Inflammatory macrophage treated with lipopolysaccharide for 4 hours (primary cell): Measurements from ENCODE around the gene CWH43.
"Not testable (repeated sequence)": the region's sequence is repeated elsewhere in the genome, so short reads cannot be mapped to it uniquely, and the experiment has no call there.

Source experiments
- DNase-seq: peaks from one replicate; pipeline ENCODE4 v3.0.0-alpha.2; 2020

CWH43 gene

DNA sequence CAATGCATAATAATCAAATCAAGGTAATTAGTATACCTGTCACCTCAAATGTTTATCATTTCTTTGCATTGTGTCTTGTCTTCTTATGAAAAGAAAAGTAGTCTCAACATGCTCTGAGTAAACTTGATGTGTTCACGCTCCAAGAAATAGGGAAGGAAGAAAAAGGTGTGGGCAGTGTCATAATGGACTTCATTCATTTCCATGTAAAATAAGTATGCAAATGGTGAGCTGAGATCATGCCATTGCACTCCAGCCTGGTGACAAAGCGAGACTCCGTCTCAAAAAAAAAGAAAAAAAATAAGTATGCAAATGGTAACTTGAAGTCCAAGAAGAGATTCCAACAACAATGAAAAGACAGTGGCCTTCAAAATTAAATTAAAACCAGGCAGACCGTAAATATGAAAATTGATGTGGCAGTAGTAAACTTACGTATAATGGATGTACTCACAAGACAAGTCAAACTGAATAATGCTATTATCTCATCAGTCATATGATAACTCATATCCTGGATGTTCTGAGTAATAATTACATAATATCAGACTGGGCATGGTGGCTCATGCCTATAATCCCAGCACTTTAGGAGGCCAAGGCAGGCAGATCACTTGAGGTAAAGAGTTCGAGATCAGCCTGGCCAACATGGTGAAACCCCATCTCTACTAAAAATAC, 6.0 kb upstream of the CWH43 start:
- DNase-seq: peak; percentile 30

DNA sequence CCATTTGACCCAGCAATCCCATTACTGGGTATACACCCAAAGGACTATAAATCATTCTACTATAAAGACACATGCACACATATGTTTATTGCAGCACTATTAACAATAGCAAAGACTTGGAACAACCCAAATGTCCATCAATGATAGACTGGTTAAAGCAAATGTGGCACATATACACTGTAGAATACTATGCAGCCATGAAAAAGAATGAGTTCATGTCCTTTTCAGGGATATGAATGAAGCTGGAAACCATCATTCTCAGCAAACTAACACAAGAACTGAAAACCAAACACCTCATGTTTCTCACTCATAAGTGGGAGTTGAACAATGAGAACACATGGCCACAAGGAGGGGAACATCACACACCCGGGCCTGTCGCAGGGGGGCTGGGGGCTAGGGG, 2.1 kb upstream of the CWH43 start:
- DNase-seq: not testable (repeated sequence)

DNA sequence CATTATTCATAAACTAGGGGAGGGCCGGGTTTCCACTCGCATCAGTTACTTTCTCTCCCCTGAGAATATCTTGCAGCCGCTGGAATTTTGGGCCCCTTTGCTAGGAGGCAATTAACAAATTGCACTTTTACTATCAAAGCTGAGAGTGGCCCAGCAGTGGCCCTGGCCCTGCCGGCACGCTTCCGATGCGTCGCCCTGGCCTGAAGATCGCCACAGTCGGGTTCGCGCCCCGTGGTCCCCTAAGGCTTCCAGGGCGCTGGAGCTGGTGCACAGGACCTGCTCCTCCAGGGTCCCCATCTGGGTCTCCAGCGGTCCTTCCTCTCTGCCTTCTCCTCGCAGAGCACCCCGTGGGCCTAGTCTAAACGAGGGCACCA, 486 bp upstream of the CWH43 start:
- no peak for DNase-seq

DNA sequence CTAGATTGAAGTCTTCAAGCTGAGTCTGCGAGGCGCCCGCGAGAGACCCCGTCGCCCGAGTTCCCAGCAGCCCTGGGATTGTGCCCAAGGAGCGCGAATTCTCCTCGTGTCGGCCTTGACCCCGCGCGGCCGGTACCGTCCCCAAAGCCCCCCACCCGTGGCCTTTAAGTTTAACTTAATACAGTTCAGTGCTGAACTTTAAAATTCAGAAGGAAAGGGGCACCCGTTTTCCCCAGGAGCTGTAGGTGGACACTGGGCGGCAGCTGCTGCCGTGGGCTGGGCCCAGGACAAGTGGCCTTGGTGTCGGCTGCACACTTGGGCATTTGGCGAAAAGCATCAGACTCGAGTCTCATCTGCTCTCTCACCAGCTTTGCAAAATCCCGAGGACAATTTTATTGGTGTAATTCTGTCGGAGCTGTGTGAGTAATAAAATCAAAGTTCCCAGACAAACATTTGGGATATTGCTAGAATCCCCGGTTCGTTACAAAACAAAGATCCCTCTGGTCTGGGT, 634 bp downstream of the CWH43 start:
- DNase-seq: no peak

DNA sequence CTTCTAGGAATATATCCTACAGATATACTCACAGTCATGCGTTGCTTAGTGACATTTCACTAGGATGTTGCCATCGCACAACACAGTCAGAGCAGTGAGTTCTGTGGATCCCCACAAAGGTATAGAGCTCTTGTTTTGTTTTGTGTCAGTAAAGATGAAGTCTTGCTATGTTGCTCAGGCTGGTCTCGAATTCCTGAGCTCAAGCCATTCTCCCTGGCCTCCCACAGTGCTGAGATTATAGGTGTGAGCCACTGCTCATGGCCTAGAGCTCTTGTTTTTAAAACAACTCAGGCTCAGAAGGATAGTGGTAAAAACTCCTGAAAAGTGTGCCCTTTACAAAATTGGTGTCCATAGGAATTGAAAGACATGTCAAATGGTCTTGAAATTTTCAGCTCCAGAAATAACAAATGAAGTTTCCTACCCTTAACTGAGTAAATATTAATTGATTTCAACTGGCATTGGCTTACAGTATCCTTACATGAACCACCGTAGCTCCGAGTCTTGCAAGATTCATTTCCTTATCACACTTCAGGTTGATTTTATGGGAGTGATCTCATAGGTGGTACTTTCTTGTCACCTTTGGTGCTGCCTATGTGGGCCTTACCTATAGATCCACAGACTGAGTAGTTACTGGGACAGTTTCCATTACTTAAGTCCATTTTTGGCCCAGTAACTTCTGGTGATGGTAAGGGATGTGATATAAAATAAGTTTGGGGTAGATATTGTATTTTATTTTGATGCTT, 3.6 kb downstream of the CWH43 start:
- DNase-seq: no peak

DNA sequence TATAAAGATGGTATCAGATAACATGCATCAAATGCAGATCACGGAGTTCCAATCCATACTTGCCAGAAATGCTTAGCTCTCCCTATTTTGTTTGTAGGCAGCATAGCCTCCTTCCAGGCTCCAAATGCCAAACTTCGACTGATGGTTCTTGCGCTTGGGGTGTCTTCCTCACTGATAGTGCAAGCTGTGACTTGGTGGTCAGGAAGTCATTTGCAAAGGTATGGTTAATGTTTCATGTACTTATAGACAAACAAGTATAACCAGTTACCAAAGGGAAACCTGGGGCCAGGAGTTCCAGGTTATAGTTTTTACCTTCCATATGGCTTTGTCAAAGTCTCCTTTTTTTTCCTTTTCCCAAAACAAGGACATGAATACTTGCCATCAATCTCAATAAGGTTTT, 5.3 kb downstream of the CWH43 start:
- no peak for DNase-seq

DNA sequence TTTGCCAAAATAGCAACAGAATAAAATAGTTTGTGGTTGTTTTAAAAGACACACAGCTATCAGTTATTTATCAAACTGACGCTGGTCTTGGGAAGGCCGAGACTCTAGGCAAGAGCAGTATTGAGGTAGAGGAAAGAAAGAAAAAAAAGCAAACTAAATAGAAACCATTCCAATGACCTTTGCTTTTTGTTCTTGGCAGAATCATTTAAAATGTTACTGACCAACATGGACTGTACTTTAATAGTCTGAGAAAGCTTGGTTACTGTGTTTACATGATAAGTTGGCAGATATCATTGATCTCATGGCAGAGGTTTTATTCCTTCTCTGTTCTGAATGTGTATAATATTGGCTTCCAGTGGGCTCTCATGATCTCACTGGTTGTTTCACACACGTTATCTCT, 11.9 kb downstream of the CWH43 start:
- DNase-seq: no peak

DNA sequence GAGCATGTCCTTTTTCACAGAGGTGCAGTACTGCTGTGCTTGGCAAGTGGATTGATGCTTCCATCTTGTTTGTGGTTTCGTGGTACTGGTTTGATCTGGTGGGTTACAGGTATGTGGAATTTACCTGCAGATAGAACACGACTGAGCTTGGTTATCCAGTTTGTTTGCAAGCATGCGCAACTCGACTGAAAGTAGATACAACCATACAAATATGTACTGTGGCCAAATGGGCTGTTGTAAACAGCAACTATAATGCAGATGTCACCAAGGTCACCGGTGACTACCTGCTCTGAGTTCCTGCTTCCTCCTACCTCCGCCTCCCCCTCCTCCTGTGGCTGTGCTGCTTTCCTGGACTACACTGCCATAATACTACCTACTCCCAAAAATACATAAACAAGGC, 12.4 kb downstream of the CWH43 start:
- no peak for DNase-seq

DNA sequence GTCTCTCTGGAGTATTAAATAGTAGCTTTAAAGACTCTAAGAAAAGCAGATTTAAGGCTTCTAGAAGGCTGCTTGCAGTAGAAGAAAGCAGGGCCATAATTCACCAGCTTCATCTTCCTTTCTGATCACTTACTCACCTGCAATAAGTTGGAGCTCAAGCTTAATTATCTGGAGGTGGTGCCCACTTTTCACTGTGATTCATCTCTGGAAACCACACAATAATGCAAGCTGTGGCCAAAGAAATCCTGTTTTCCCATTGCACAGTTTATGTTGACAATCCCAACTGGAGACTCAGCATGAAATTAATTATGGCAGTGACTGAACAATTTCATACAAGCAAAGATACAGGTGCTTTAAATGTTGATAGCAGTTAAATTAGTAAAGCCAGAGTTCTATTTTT, 14.7 kb downstream of the CWH43 start:
- DNase-seq: no peak

DNA sequence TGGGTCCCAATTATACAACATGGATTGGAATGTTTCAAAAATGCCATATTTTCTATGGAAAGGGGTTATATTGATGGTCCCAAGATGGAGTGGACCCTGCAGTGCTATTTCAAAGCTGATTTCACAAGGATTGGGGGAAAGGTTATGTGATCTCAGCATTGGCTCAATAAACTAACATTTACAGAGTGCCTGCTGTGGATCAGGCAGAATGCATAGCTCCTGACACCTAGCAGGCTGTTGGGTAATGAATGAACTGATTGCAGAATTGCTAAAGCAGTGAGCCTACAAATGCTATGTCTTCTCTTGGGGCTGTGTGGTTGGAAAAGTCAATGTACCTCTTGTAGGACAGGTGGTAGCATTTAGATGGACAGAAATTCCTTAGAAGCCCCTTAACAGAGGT, 16.9 kb downstream of the CWH43 start:
- no peak for DNase-seq

DNA sequence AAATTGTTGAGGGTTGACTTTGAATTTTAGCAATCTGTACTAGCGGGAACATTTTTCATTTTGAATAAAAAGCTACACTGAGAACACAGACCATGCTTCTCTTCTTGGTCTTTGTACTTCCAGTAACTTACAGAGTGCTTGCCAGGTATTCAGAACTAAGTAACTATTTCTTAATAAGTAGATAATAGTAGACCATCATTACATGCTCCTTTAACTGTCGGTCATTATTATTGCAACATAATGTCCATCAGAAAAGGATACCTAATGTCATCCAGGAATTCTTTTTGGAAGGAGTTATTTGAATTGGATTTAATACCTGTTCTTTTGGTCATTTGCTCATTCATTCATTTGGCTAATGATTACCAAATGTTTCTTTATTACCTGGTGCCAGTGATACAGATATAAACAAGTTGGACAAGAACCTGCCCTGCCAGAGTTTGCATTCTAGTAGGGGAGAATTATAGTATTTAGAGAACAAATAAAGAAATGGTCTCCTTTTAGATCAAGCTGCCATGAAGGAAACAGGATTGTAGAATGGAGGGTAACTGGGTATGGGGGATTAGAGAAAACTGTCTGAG, 32.7 kb downstream of the CWH43 start:
- no peak for DNase-seq

DNA sequence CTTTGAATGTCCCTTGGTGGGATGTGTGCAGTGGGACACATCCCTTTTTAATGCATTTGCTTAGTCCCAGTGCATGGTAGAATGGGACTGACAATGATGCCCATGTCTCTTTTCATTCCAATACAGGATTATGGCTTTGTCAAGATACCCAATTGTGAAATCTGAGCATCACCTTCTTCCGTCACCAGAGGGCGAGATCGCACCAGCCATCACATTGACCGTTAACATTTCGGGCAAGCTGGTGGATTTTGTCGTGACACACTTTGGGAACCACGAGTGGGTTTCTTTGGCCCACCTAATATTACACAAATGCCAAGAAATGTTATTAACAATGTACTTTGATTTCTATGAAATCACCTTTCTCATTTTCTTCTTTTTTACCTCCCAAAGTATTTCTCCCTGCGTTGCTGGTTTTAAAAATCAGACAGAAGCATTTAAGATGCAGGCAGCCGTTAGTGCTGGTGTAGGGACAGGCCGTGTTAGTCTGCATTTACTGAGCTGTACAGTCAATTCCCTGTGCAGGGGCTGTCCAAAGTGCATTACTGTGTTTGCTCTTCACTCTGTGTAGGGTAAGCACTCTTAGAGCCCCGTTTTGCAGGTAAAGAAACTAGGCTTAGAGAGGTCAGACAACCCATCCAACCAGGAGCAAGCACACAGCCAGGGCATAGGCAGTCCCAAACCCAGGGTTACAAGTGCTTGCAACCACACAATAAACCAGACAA, 46.5 kb downstream of the CWH43 start:
- DNase-seq: no peak

DNA sequence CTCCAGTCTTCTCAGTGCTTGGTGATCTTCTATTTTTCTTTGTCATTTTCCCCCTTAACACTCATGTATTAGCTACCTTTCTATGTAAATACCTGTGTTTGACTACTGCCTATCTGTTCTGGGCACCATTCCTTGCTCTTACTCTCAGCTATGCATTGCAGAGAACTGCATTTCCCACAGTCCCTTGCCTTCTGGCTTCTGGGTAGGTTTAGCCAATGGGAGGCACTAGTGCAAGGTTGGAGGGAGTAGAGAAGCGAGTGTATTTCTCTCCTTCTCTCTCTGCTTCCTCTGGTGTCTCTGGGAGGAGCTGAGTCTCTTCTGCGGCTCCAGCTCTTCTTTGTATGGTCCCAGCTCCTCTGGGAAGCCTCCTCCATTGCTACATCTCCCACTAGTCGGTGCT, 50.5 kb downstream of the CWH43 start:
- DNase-seq: no peak

DNA sequence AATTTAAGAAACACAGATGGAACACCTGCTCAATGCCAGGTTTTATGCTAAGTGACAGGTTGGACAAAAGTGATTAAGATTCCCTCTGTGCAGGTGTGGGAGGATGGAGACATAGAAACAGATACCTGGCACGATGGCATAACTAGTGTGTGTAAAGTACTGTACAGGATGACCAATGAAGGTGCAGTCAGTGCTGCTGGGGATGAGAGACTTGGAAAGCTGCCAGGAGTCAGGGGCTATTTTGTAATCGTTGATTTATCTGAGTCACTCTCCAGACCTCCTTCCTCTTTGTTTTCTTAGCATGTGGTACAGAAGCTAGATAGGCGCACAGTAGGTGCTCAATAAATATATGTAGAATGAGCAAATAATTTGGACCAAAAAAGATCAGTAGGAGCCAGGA, 58.2 kb downstream of the CWH43 start:
- DNase-seq: no peak

DNA sequence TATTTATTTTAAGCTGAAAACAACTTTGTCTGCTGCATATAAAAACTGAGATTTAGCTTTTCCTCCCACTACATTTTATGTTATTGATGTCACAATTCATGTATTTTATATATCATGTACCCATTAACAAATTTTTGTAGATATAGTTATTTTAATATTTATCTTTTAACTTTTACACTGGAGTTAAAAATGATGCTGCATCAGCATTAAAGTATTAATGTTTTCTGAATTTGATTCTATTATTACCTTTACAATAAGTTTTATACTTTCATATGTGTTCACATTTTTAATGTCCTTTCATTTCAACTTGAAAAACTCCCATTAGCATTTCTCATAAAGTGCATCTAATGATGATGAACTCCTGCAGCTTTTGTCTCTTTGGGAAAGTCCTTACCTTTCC, 72.2 kb downstream of the CWH43 start:
- no peak for DNase-seq

DNA sequence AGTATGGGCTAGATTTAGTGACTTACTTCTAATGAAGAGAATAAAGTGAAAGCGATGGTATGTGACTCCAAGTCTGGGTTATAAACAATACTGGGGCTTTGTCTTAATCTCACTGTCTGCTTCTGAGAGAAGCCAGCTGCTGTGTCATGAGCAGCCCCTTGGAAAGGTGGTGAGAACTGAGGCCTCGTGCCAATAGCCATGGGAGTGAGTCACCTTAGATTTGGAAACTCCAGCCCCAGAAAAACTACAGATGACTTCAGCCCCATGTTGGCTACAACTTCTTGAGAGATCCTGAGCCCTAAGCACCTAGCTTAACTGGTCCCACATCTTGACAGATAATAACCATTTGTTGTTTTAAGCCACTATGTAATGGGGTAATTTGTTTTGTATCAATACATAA, 77.6 kb downstream of the CWH43 start:
- no peak for DNase-seq

DNA sequence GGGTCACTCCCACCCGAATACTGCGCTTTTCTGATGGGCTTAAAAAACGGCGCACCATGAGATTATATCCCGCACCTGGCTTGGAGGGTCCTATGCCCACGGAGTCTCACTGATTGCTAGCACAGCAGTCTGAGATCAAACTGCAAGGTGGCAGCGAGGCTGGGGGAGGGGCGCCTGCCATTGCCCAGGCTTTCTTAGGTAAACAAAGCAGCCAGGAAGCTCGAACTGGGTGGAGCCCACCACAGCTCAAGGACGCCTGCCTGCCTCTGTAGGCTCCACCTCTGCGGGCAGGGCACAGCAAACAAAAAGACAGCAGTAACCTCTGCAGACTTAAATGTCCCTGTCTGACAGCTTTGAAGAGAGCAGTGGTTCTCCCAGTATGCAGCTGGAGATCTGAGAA, 86.1 kb downstream of the CWH43 start:
- DNase-seq: not testable (repeated sequence)

DNA sequence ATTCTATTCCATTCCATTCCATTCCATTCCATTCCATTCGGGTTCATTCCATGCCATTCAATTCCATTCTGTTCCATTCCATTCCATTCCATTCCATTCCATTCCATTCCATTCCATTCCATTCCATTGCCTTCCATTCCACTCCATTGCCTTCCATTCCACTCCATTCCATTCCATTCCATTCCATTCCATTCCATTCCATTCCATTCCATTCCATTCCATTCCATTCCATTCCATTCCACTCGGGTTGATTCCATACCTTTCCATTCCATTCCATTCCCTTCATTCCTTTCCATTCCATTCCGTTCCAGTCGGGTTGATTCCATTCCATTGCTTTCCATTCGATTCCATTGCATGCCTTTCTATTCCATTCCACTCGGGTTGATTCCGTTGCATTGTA, 105.8 kb downstream of the CWH43 start:
- DNase-seq: not testable (repeated sequence)

DNA sequence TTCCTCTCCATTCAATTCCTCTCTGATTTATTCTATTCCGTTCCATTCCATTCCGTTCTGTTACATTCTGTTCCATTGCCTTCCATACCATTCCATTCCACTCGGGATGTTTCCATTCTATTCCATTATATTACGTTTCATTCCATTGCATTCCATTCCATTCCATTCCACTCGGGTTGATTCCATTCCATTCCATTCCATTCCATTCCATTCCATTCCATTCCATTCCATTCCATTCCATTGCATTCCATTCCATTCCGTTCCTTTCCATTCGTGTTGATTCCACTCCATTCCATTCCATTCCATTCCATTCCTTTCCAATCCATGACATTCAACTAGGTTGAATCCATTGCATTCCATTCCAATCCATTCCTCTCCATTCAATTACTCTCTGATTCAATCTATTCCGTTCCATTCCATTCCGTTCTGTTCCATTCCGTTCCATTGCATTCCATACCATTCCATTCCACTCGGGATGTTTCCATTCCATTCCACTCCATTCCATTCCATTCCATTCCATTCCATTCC, 106.6 kb downstream of the CWH43 start:
- DNase-seq: not testable (repeated sequence)

DNA sequence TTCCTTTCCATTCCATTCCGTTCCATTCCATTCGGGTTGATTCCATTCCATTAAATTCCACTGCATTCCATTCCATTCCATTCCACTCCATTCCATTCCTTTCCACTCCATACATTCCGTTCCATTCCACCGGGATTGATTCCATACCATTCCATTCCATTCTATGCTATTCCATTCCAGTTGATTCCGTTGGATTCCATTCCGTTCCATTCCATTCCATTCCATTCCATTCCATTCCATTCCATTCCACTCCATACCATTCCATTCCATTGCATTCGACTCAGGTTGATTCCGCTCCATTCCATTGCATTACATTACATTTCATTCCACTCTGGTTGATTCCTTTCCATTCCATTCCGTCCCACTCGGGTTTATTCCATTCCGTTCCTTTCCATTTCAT, 110.1 kb downstream of the CWH43 start:
- not testable (repeated sequence) for DNase-seq

DNA sequence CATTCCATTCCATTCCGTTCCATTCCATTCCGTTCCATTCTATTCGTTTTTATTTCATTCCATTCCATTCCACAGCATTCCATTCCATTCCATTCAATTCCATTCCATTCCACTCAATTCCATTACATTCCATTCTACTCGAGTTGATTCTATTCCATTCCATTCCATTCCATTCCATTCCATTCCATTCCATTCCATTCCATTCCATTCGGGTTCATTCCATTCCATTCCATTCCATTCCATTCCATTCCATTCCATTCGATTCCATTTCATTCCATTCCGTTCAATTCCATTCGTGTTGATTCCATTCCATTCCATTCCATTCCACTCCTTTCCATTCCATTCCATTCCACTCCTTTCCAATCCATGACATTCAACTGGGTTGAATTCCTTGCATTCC, 110.6 kb downstream of the CWH43 start:
- DNase-seq: not testable (repeated sequence)

DNA sequence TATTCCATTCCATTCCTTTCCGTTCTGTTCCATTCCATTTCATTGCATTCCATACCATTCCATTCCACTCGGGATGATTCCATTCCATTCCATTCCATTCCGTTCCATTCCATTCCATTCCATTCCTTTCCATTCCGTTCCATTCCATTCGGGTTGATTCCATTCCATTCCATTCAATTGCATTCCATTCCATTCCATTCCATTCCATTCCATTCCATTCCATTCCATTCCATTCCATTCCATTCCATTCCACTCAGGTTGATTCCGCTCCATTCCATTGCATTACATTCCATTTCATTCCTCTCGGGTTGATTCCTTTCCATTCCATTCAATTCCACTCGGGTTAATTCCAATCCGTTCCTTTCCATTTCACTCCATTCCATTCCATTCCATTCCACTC, 111.0 kb downstream of the CWH43 start:
- DNase-seq: not testable (repeated sequence)

DNA sequence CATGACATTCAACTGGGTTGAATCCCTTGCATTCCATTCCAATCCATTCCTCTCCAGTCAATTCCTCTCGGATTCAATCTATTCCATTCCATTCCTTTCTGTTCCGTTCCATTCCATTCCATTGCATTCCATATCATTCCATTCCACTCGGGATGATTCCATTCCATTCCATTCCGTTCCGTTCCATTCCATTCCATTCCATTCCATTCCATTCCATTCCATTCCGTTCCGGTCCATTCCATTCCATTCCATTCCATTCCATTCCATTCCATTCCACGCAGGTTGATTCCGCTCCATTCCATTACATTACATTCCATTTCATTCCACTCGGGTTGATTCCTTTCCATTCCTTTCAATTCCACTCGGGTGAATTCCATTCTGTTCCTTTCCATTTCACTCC, 111.4 kb downstream of the CWH43 start:
- not testable (repeated sequence) for DNase-seq
